Stomach (tissue), 4 donors: ENCODE measurements around the gene TSPAN8.

Source experiments
- CTCF ChIP-seq, 7 experiments: fragments of 450-650 bp in 4 of 7; fragments of 200-600 bp in 3 of 7; sonication (generic) in 3 of 7; IDR thresholded peaks; one replicate each; pipeline ENCODE4 v1.5.1; 2016 to 2019; ENCODE audit warnings: antibody characterized with exemption in 7 of 7, control low read depth in 2 of 7, mild to moderate bottlenecking in 1 of 7
- EP300 ChIP-seq: sonication (generic); formaldehyde crosslinking; IDR thresholded peaks from one replicate; pipeline ENCODE4 v1.6.1; 2017; ENCODE audit warnings: antibody characterized with exemption

- no peak for TF ChIP-seq CTCF (IDR thresholded peaks at IDR 0.05)
- TF ChIP-seq EP300 = no peak
These were observed 2.8 kb upstream of the TSPAN8 start for GRCh38 chr12:71160585-71160984.
